Gastrocnemius medialis (tissue), 4 donors: ENCODE measurements around the gene CLSTN2.

ENCODE experiments used
- POLR2A ChIP-seq, 2 donors: fragments of 450-650 bp; IDR thresholded peaks; one replicate each; pipeline ENCODE4 v1.6.1; 2017; ENCODE audit warnings: antibody characterized with exemption in 2 of 2, mild to moderate bottlenecking in 2 of 2, moderate library complexity in 2 of 2
- TF ChIP-seq, protein P1 (sequence below), 5 experiments: fragments of 450-650 bp in 3 of 5; fragments of 200-600 bp in 2 of 5; sonication (generic) in 2 of 5; IDR thresholded peaks in 4 of 5; conservative IDR thresholded peaks in 1 of 5; 1 replicate in 4 of 5; 2 replicates in 1 of 5; pipeline ENCODE4 v1.5.1; 2016 to 2019; ENCODE audit warnings: antibody characterized with exemption in 5 of 5, mild to moderate bottlenecking in 3 of 5, moderate library complexity in 3 of 5

DNA sequence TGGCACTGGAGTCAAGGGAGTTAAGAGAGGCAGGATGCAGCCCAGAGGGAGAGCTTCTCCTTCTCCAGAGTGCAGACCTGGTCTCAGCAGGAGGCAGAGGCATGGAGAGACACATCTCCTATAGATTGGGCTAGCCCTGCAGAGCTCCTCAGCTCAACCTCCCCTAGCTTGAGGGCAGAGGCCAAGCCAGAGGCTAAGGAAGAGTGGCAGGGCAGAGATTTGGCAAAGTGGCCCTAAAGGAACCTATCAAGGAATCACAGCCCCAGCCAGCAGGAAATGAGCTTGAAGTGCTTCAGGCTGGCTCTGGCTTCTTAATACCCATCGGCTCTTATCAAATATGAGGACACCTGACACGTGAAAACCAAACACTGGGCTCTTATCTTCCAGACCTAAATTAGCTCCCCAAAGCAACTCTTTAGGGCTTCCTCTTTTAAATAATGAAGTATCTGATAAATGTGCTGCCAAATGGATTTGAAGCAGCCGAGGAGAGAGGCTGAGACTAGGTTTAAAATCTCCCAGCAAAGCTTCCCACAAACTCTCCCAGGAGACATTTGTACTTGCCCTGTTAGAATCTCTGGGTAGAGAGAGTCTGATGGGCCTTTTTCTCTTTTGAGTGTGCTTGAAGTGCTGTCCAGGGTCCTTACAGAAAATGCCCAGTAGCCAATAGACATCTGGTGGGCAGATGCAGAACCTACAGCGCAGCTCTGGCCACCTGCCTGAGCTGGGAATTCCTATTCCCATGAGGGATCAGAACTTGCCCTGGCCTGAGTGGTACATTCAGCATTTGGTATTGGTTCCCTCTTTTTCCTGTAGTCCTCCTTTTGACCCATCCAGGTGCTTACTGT is 271.4 kb downstream of the CLSTN2 start:
- TF ChIP-seq POLR2A (IDR thresholded peaks at IDR 0.05) = no peak
- TF ChIP-seq, protein P1, sequence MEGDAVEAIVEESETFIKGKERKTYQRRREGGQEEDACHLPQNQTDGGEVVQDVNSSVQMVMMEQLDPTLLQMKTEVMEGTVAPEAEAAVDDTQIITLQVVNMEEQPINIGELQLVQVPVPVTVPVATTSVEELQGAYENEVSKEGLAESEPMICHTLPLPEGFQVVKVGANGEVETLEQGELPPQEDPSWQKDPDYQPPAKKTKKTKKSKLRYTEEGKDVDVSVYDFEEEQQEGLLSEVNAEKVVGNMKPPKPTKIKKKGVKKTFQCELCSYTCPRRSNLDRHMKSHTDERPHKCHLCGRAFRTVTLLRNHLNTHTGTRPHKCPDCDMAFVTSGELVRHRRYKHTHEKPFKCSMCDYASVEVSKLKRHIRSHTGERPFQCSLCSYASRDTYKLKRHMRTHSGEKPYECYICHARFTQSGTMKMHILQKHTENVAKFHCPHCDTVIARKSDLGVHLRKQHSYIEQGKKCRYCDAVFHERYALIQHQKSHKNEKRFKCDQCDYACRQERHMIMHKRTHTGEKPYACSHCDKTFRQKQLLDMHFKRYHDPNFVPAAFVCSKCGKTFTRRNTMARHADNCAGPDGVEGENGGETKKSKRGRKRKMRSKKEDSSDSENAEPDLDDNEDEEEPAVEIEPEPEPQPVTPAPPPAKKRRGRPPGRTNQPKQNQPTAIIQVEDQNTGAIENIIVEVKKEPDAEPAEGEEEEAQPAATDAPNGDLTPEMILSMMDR (IDR thresholded peaks at IDR 0.05 in 4 of 5, conservative IDR thresholded peaks at IDR 0.05 in 1 of 5) = no peak
